Endodermal cell (in vitro differentiated cells): Measurements from ENCODE around the gene DCAKD. TPM values are rescaled to one million over a fixed set of nuclear protein-coding genes. Genes with fewer than 3 reads are reported as not detected.

Source experiments
- DNase-seq: peaks from one replicate; pipeline ENCODE4 v3.0.0-alpha.2; 2017
- H3K27ac ChIP-seq: 2 replicates; pipeline ENCODE4 v1.5.1; 2013; ENCODE audit warnings: mild to moderate bottlenecking, low read depth, low read length, moderate library complexity
- H3K27me3 ChIP-seq: 2 replicates; pipeline ENCODE4 v1.6.1; 2013; ENCODE audit warnings: mild to moderate bottlenecking, low read length, moderate library complexity; ENCODE audit not compliant: insufficient read depth, control insufficient read depth, poor library complexity, severe bottlenecking
- H3K36me3 ChIP-seq: 2 replicates; pipeline ENCODE4 v1.7.0; 2013; ENCODE audit warnings: mild to moderate bottlenecking, low read length, moderate library complexity; ENCODE audit not compliant: control insufficient read depth, insufficient read depth
- H3K4me1 ChIP-seq: one replicate; pipeline ENCODE4 v1.7.0; 2013; ENCODE audit warnings: low read length; ENCODE audit not compliant: control insufficient read depth, insufficient read depth
- H3K4me3 ChIP-seq: 2 replicates; pipeline ENCODE4 v1.5.1; 2013; ENCODE audit warnings: mild to moderate bottlenecking, low read length, moderate library complexity
- H3K9ac ChIP-seq: 2 replicates; pipeline ENCODE4 v1.6.1; 2013; ENCODE audit warnings: mild to moderate bottlenecking, low read length, moderate library complexity; ENCODE audit not compliant: poor library complexity, severe bottlenecking; ENCODE audit errors: extremely low read depth
- H3K9me3 ChIP-seq: 2 replicates; pipeline ENCODE4 v1.6.1; 2013; ENCODE audit warnings: mild to moderate bottlenecking, low read length, moderate library complexity; ENCODE audit not compliant: control insufficient read depth
- H3K27ac Mint-ChIP-seq: 2 replicates; pipeline ENCODE4 v1.8.0; 2020; ENCODE audit warnings: mixed read lengths
- H3K27me3 Mint-ChIP-seq: 2 replicates; pipeline ENCODE4 v1.8.0; 2021; ENCODE audit warnings: mild to moderate bottlenecking, mixed read lengths; ENCODE audit not compliant: insufficient read depth
- H3K36me3 Mint-ChIP-seq: 2 replicates; pipeline ENCODE4 v1.8.0; 2020; ENCODE audit warnings: low read depth, mixed read lengths
- H3K4me1 Mint-ChIP-seq: 2 replicates; pipeline ENCODE4 v1.8.0; 2020; ENCODE audit warnings: mixed read lengths
- H3K4me3 Mint-ChIP-seq: 2 replicates; pipeline ENCODE4 v1.8.0; 2020; ENCODE audit warnings: mild to moderate bottlenecking, moderate library complexity, mixed read lengths
- H3K9me3 Mint-ChIP-seq: 2 replicates; pipeline ENCODE4 v1.8.0; 2020; ENCODE audit warnings: mild to moderate bottlenecking, mixed read lengths
- WGBS, 2 experiments: methylation state at CpG; one replicate each; pipeline versions ENCODE4 v1.1.5 to v1.1.7; 2013; ENCODE audit warnings: missing lambda C conversion rate in 2 of 2, mixed read lengths in 1 of 2; ENCODE audit not compliant: insufficient coverage in 1 of 2, insufficient read length in 1 of 2; 5-methylcytosine and 5-hydroxymethylcytosine counted together
- long read RNA-seq, 4 experiments: library from polyadenylated mRNA in 2 of 4; library from RNA in 1 of 4; library from capped mRNA in 1 of 4; stranded (forward) in 3 of 4; unstranded in 1 of 4; transcript quantifications; one replicate each; pipeline ENCODE4 v2.0.0, GENCODE V29; 2020 to 2021; ENCODE audit warnings: inconsistent platforms in 1 of 4
- polyA plus RNA-seq, 2 experiments: library from polyadenylated mRNA; stranded (reverse); fragments of 50-300 nt; gene quantifications; one replicate each; pipeline ENCODE4 v1.2.3, GENCODE V29; 2013
- total RNA-seq, 2 donors: library from RNA; stranded (reverse); fragmentation: NEBNext Ultra II Directional in 1 of 2; extraction: Animal tissue kit (Norgen Biotek cat#: 25700) in 1 of 2; gene quantifications; 2 replicates in 1 of 2; 3 replicates in 1 of 2; pipeline ENCODE4 v1.2.1, GENCODE V29; 2021
- TF ChIP-seq, protein P1 (sequence below): fragments of 200-600 bp; sonication (generic); conservative IDR thresholded peaks from 2 replicates; pipeline ENCODE4 v1.5.0; 2021; ENCODE audit warnings: antibody characterized with exemption, mild to moderate bottlenecking

Gene DCAKD
- total RNA-seq, result 10 to 100 TPM; 54.5 to 69.4 TPM
- 53.1 TPM for polyA plus RNA-seq (2013, experiment 1 of 2)
- 55.4 TPM for polyA plus RNA-seq (2013, experiment 2 of 2)
- long read RNA-seq, experiment 1, partial matches to known transcripts, result 0 of 13 reads
- long read RNA-seq, experiment 1, other reads (novel, unspliced or antisense), result 8 of 13 reads
- long read RNA-seq, experiment 2, transcript DCAKD-208 (5 exons, 2,054 nt), result minor isoform, 17 of 73 reads
- long read RNA-seq, experiment 2, transcript DCAKD-202 (5 exons, 2,030 nt), result major isoform, 21 of 73 reads
- long read RNA-seq, experiment 2, transcript DCAKD-205 (5 exons, 990 nt), result minor isoform, 16 of 73 reads
- long read RNA-seq, experiment 2, partial matches to known transcripts, result 2 of 73 reads
- long read RNA-seq, experiment 2, other reads (novel, unspliced or antisense), result 12 of 73 reads
- long read RNA-seq, experiment 3, transcript DCAKD-205 (5 exons, 990 nt), result major isoform, 68 of 126 reads
- long read RNA-seq, experiment 3, transcript DCAKD-208 (5 exons, 2,054 nt), result minor isoform, 11 of 126 reads
- long read RNA-seq, experiment 3, transcript DCAKD-202 (5 exons, 2,030 nt), result minor isoform, 30 of 126 reads
- long read RNA-seq, experiment 3, partial matches to known transcripts, result 2 of 126 reads
- long read RNA-seq, experiment 3, other reads (novel, unspliced or antisense), result 14 of 126 reads
- long read RNA-seq, experiment 4, partial matches to known transcripts, result 0 of 11 reads
- long read RNA-seq, experiment 4, other reads (novel, unspliced or antisense), result 3 of 11 reads

DNA sequence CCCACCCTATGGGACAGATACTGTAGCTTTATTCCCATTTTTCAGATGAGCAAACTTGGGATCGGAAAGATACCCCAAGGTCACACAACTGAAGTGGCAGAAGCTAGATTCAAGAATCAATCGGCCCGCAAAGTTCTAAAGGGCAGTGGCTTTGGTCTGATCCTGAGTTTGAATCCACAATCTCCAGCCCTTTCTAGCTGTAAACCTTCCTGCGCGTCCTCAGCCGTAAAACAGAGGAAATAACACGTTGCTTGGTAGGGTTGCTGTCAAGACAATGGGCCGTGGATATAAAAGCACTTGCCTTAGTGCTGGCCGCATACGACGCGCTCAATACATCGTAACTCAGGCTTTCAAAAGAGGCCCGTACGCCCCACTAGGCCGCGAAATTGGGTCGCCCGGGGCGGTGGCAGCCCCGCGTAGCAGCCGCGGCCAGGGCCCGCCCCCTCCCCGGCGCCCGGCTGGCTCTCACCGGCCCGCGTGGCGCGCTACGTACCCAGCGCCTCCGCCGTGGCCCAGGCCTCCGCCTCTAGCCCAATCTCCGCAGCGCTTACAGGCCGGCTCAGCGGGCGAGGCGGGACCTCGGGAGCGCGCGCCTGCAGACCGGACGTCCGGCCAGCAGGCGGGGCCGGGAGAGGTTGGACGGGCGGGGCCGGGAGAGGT is at the start of gene DCAKD:
Gene DCAKD, minus strand, starts transcription at position 573 of the 660 bp plus-strand sequence. CDS start 16,747 bp downstream, outside the sequence.
- peak within 1 kb of the TSS; percentile 90 for H3K27ac ChIP-seq
- H3K9ac ChIP-seq, result peak within 1 kb of the TSS; percentile 88
- TF ChIP-seq, protein P1, sequence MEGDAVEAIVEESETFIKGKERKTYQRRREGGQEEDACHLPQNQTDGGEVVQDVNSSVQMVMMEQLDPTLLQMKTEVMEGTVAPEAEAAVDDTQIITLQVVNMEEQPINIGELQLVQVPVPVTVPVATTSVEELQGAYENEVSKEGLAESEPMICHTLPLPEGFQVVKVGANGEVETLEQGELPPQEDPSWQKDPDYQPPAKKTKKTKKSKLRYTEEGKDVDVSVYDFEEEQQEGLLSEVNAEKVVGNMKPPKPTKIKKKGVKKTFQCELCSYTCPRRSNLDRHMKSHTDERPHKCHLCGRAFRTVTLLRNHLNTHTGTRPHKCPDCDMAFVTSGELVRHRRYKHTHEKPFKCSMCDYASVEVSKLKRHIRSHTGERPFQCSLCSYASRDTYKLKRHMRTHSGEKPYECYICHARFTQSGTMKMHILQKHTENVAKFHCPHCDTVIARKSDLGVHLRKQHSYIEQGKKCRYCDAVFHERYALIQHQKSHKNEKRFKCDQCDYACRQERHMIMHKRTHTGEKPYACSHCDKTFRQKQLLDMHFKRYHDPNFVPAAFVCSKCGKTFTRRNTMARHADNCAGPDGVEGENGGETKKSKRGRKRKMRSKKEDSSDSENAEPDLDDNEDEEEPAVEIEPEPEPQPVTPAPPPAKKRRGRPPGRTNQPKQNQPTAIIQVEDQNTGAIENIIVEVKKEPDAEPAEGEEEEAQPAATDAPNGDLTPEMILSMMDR, result no peak
- peak within 1 kb of the TSS; percentile 94 for H3K4me3 ChIP-seq
- Mint-ChIP-seq H3K4me1 (peaks cover 12% of the 10 kb centered on the region), H3K36me3 (peaks cover 9% of the 10 kb centered on the region), H3K4me3 (peak within 1 kb of the TSS; percentile 75), H3K27me3 (no peaks in the 10 kb centered on the region), H3K9me3 (no peaks in the 10 kb centered on the region), H3K27ac (peak within 1 kb of the TSS; percentile 84)
- H3K9me3 ChIP-seq, result no peaks in the 10 kb centered on the region
- no peaks in the 10 kb centered on the region for H3K4me1 ChIP-seq
- DNase-seq, result peak; percentile 99
- 0 to 1% methylated on average over 21 to 52 of the region's 56 CpGs for WGBS, 2 experiments
- no peaks in the 10 kb centered on the region for H3K36me3 ChIP-seq
- no peaks in the 10 kb centered on the region for H3K27me3 ChIP-seq

- Mint-ChIP-seq H3K27me3 (no peaks in the 10 kb centered on the region), H3K36me3 (peaks cover 73% of the 10 kb centered on the region), H3K27ac (peak overlapping the region; percentile 69), H3K4me1 (no peaks in the 10 kb centered on the region), H3K9me3 (no peaks in the 10 kb centered on the region), H3K4me3 (no peak overlapping the region)
- Histone ChIP-seq H3K4me1 (no peaks in the 10 kb centered on the region), H3K9ac (no peak overlapping the region), H3K36me3 (peaks cover 72% of the 10 kb centered on the region), H3K4me3 (no peak overlapping the region), H3K9me3 (no peaks in the 10 kb centered on the region), H3K27me3 (no peaks in the 10 kb centered on the region), H3K27ac (no peak overlapping the region)
- DNase-seq, result peak; percentile 99
- TF ChIP-seq, protein P1, result peak; percentile 98
- 50 to 52% methylated on average over 7 to 9 of the region's 9 CpGs for WGBS, 2 experiments
Observed at GRCh38 chr17:45098869-45099616, 47.6 kb upstream of the DCAKD start.
